Measurements from ENCODE around the gene TSHR. TPM values are rescaled to one million over a fixed set of nuclear protein-coding genes. Genes with fewer than 3 reads are reported as not detected.
"Not testable (repeated sequence)": the region's sequence is repeated elsewhere in the genome, so short reads cannot be mapped to it uniquely, and the experiment has no call there.

Gene TSHR
- total and polyA plus RNA-seq, 2 experiments from 2014 or later, result 0.59 to 0.78 TPM

DNA sequence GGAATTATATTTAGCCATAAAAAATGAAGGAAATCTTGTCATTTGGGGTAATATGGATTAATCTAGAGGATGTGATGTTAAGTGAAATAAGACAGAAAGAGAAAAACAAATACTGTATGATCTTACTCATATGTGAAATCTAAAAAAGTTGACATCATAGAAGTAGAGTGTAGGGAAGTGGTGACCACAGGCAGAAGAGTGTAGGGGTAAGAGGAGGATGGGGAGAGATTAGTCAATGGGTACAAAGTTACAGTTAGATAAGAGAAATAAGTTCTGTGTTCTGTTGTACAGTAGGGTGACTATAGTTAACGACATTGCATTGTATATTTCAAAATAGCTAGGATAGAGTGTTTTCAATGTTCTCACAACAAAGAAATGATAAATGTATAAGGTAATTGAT lies 87.0 kb downstream of the TSHR start:
- ATAC-seq (no peak), DNase-seq (ENCODE audit: low spot score) (no peak)
- H4K20me1 ChIP-seq (replicated peaks; ENCODE audit: insufficient read depth), result no peaks in the 10 kb centered on the region; the same call in 1 of the 2 replicates
- no peaks in the 10 kb centered on the region for H3K27me3 Mint-ChIP-seq (ENCODE audit: insufficient read depth, low read depth, poor library complexity)
- peaks cover 12% of the 10 kb centered on the region for H3K9me3 Mint-ChIP-seq
- H3K9me2 ChIP-seq (ENCODE audit: insufficient read depth), result no peaks in the 10 kb centered on the region
- no peak for TF ChIP-seq JUNB (IDR thresholded peaks at IDR 0.05; ENCODE audit: unreplicated experiment)
- TF ChIP-seq, protein P1, sequence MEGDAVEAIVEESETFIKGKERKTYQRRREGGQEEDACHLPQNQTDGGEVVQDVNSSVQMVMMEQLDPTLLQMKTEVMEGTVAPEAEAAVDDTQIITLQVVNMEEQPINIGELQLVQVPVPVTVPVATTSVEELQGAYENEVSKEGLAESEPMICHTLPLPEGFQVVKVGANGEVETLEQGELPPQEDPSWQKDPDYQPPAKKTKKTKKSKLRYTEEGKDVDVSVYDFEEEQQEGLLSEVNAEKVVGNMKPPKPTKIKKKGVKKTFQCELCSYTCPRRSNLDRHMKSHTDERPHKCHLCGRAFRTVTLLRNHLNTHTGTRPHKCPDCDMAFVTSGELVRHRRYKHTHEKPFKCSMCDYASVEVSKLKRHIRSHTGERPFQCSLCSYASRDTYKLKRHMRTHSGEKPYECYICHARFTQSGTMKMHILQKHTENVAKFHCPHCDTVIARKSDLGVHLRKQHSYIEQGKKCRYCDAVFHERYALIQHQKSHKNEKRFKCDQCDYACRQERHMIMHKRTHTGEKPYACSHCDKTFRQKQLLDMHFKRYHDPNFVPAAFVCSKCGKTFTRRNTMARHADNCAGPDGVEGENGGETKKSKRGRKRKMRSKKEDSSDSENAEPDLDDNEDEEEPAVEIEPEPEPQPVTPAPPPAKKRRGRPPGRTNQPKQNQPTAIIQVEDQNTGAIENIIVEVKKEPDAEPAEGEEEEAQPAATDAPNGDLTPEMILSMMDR (conservative IDR thresholded peaks at IDR 0.05; ENCODE audit: low read depth in 2 of 2), result no peak
- no peak for TF ChIP-seq ZNF331 (CRISPR knock-in tag; IDR thresholded peaks at IDR 0.05; ENCODE audit: low read depth)
- no peak for TF ChIP-seq STAT1 (IDR thresholded peaks at IDR 0.05; ENCODE audit: unreplicated experiment)
- H3K36me3 ChIP-seq (ENCODE audit: insufficient read depth), result no peaks in the 10 kb centered on the region
- H3K79me2 ChIP-seq (replicated peaks; ENCODE audit: insufficient read depth), result no peaks in the 10 kb centered on the region
- H3K27ac Mint-ChIP-seq, result no peak overlapping the region
- no peaks in the 10 kb centered on the region for H3K36me3 Mint-ChIP-seq (ENCODE audit: low read depth)
- H3K4me1 Mint-ChIP-seq, result no peaks in the 10 kb centered on the region
- no peak overlapping the region for H3K4me3 ChIP-seq
- no peaks in the 10 kb centered on the region for H3K4me1 ChIP-seq (ENCODE audit: insufficient read depth)
- H3K27me3 ChIP-seq (ENCODE audit: insufficient read depth), result no peaks in the 10 kb centered on the region
- no peak overlapping the region for H3K27ac ChIP-seq (ENCODE audit: low read depth)
- no peak overlapping the region for H3K4me2 ChIP-seq
- H3F3A ChIP-seq (replicated peaks; ENCODE audit: low read depth), result no peaks in the 10 kb centered on the region
- H3K4me3 Mint-ChIP-seq, result no peak overlapping the region
- H2AFZ ChIP-seq, result no peak overlapping the region

DNA sequence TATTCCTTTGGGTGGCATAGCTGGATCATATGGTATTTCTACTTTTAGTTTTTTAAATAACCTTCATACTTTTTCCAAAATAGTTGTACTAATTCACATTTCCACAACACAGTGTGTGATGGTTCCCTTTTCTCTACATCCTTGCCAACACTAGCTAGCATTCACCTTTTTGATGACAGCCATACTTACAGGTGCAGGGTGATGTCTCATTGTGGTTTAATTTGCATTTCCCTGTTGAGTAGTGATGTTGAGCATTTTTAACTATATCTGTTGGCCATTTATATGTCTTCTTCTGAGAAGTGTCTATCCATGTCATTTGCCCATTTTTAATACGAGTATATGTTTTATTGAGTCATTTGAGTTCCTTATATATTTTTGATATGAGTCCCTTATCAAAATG lies 96.1 kb downstream of the TSHR start:
- Mint-ChIP-seq H3K27ac (no peak overlapping the region), H3K4me1 (no peaks in the 10 kb centered on the region), H3K4me3 (no peak overlapping the region), H3K9me3 (peaks cover 40% of the 10 kb centered on the region), H3K27me3 (ENCODE audit: insufficient read depth, low read depth, poor library complexity) (no peaks in the 10 kb centered on the region), H3K36me3 (ENCODE audit: low read depth) (peaks cover 12% of the 10 kb centered on the region; the same call in 2 of the 3 replicates)
- TF ChIP-seq NANOG (IDR thresholded peaks at IDR 0.05; ENCODE audit: borderline replicate concordance) (no peak), ZNF331 (CRISPR knock-in tag; IDR thresholded peaks at IDR 0.05; ENCODE audit: low read depth) (no peak), CREB1 (CRISPR knock-in tag; IDR thresholded peaks at IDR 0.05; ENCODE audit: low read depth) (no peak)
- Histone ChIP-seq H3K79me2 (replicated peaks; ENCODE audit: insufficient read depth) (no peaks in the 10 kb centered on the region), H3K4me3 (no peak overlapping the region), H3K9me2 (ENCODE audit: insufficient read depth) (0 out of 2 replicates have a peak, but pooled peaks cover 4% of the 10 kb centered on the region), H4K20me1 (replicated peaks; ENCODE audit: insufficient read depth) (no peaks in the 10 kb centered on the region), H3K4me2 (no peak overlapping the region), H3K27ac (ENCODE audit: low read depth) (no peak overlapping the region), H3K36me3 (ENCODE audit: insufficient read depth) (no peaks in the 10 kb centered on the region; the same call in 1 of the 2 replicates), H3K4me1 (ENCODE audit: insufficient read depth) (no peaks in the 10 kb centered on the region), H2AFZ (no peak overlapping the region), H3F3A (replicated peaks; ENCODE audit: low read depth) (no peaks in the 10 kb centered on the region), H3K27me3 (ENCODE audit: insufficient read depth) (no peaks in the 10 kb centered on the region)
- DNase-seq (ENCODE audit: low spot score) (no peak), ATAC-seq (no peak)

DNA sequence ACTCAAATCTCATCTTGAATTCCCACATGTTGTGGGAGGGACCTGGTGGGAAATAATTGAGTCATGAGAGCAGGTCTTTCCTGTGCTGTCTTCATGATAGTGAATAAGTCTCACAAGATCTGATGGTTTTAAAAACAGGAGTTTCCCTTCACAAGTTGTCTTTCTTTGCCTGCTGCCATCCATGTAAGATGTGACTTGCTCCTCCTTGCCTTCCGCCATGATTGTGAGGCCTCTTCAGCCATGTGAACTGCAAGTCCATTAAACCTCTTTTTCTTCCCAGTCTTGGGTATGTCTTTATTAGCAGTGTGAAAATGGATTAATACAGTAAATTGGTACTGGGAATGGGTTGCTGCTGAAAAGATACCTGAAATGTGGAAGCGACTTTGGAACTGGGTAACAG lies 98.6 kb downstream of the TSHR start:
- ATAC-seq; H3K4me1 Mint-ChIP-seq; H3F3A ChIP-seq (replicated peaks; ENCODE audit: low read depth); H2AFZ ChIP-seq; H3K36me3 ChIP-seq (ENCODE audit: insufficient read depth); H3K4me3 Mint-ChIP-seq; H3K4me3 ChIP-seq; H3K27ac ChIP-seq (ENCODE audit: low read depth); DNase-seq (ENCODE audit: low spot score); H3K4me2 ChIP-seq; H3K27ac Mint-ChIP-seq; H3K79me2 ChIP-seq (replicated peaks; ENCODE audit: insufficient read depth); H3K4me1 ChIP-seq (ENCODE audit: insufficient read depth); H3K27me3 Mint-ChIP-seq (ENCODE audit: insufficient read depth, low read depth, poor library complexity); H3K27me3 ChIP-seq (ENCODE audit: insufficient read depth); H4K20me1 ChIP-seq (replicated peaks; ENCODE audit: insufficient read depth); H3K9me2 ChIP-seq (ENCODE audit: insufficient read depth): not testable (repeated sequence)
- Mint-ChIP-seq H3K9me3 (peaks cover 40% of the 10 kb centered on the region), H3K36me3 (ENCODE audit: low read depth) (peaks cover 12% of the 10 kb centered on the region; the same call in 2 of the 3 replicates)
